Ascending aorta (tissue), 2 donors: ENCODE measurements around the gene RAD51AP1. TPM values are rescaled to one million over a fixed set of nuclear protein-coding genes. Genes with fewer than 3 reads are reported as not detected.

Experiments
- DNase-seq, 2 donors: peaks; one replicate each; pipeline ENCODE4 v3.0.0-alpha.2; 2019; ENCODE audit warnings: low spot score in 2 of 2
- H3K27ac ChIP-seq, 2 donors: fragments of 200-600 bp; sonication (generic); one replicate each; pipeline ENCODE4 v1.5.1; 2016 to 2017; ENCODE audit warnings: mild to moderate bottlenecking in 1 of 2
- H3K27me3 ChIP-seq: fragments of 200-600 bp; sonication (generic); one replicate; pipeline ENCODE4 v1.5.1; 2017
- H3K36me3 ChIP-seq, 2 donors: fragments of 200-600 bp; sonication (generic); one replicate each; pipeline ENCODE4 v1.5.1; 2016
- H3K4me1 ChIP-seq, 2 donors: fragments of 200-600 bp; sonication (generic); one replicate each; pipeline ENCODE4 v1.5.1; 2016 to 2017; ENCODE audit warnings: mild to moderate bottlenecking in 1 of 2
- H3K4me3 ChIP-seq, 2 donors: fragments of 200-600 bp; sonication (generic); one replicate each; pipeline ENCODE4 v1.5.1; 2016 to 2017; ENCODE audit warnings: mild to moderate bottlenecking in 1 of 2
- H3K9me3 ChIP-seq, 2 donors: fragments of 200-600 bp; sonication (generic); one replicate each; pipeline ENCODE4 v1.5.1; 2016
- intact Hi-C: fragments of 100-400 bp; cut with DNase I; formaldehyde crosslinking; loops from one replicate; pipeline ENCODE4 v1.15.1; 2023
- total RNA-seq: library from RNA; depleted of rRNA; stranded (reverse); fragments of >200 nt; gene quantifications from one replicate; pipeline ENCODE4 v1.1.0, GENCODE V29; 2016
- TF ChIP-seq, protein P1 (sequence below), 3 experiments: fragments of 200-600 bp in 2 of 3; fragments of 450-650 bp in 1 of 3; sonication (generic) in 2 of 3; IDR thresholded peaks; one replicate each; pipeline ENCODE4 v1.5.1; 2016 to 2019; ENCODE audit warnings: antibody characterized with exemption in 3 of 3, mild to moderate bottlenecking in 1 of 3, moderate library complexity in 1 of 3

Gene RAD51AP1
- total RNA-seq, 1 donor from 2014 or later: not detected

DNA sequence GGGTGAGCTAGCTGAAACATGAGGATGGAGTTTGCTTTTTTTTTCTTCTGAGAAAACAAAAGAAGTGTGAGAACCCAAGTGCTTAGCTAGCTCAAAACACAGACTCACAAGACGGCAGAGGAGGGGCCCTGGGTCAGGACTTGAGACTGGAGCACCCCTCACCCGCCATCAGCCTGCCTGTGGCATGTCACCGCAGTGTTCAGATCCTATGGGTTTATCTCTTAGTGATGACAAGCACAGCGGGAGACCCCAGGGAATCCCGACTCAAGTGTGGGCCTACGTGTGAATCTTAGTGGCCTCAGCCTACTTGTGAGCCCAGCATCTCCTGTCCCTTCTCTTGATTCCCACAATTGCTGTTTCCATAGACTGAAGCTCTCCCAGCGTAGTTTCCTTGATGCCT, 46.2 kb downstream of the RAD51AP1 start:
- no peaks in the 10 kb centered on the region for H3K27me3 ChIP-seq
- no peaks in the 10 kb centered on the region for H3K9me3 ChIP-seq
- no peak for DNase-seq
- no peak overlapping the region for H3K27ac ChIP-seq
- intact Hi-C loops: no loop called here
- H3K36me3 ChIP-seq: no peaks in the 10 kb centered on the region
- no peak overlapping the region for H3K4me3 ChIP-seq
- TF ChIP-seq, protein P1, sequence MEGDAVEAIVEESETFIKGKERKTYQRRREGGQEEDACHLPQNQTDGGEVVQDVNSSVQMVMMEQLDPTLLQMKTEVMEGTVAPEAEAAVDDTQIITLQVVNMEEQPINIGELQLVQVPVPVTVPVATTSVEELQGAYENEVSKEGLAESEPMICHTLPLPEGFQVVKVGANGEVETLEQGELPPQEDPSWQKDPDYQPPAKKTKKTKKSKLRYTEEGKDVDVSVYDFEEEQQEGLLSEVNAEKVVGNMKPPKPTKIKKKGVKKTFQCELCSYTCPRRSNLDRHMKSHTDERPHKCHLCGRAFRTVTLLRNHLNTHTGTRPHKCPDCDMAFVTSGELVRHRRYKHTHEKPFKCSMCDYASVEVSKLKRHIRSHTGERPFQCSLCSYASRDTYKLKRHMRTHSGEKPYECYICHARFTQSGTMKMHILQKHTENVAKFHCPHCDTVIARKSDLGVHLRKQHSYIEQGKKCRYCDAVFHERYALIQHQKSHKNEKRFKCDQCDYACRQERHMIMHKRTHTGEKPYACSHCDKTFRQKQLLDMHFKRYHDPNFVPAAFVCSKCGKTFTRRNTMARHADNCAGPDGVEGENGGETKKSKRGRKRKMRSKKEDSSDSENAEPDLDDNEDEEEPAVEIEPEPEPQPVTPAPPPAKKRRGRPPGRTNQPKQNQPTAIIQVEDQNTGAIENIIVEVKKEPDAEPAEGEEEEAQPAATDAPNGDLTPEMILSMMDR (IDR thresholded peaks at IDR 0.05): no peak
- no peaks in the 10 kb centered on the region for H3K4me1 ChIP-seq

DNA sequence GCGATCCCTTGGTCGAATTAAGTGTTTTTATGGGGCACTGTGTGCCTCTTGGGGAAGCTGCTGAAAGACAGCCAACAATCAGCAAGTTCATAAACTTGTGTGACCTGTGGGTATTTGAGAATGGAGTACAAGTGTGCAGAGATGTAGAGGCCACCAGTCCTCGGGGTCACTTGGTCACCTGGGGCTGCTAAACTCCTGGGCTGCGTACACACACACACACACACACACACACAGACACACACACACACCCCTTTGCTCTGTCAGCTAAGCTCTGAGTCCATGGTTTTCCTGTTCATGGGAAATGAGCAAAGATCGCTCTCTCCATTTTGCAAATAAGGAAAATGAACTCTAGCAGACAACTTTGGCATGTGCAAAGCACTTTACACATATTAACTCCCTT, 47.8 kb downstream of the RAD51AP1 start:
- TF ChIP-seq, protein P1 (IDR thresholded peaks at IDR 0.05): no peak
- H3K27me3 ChIP-seq: no peaks in the 10 kb centered on the region
- no peak for DNase-seq
- H3K36me3 ChIP-seq: no peaks in the 10 kb centered on the region
- H3K27ac ChIP-seq: no peak overlapping the region
- intact Hi-C loops: no loop called here
- H3K4me1 ChIP-seq: no peaks in the 10 kb centered on the region
- no peak overlapping the region for H3K4me3 ChIP-seq
- H3K9me3 ChIP-seq: no peaks in the 10 kb centered on the region

DNA sequence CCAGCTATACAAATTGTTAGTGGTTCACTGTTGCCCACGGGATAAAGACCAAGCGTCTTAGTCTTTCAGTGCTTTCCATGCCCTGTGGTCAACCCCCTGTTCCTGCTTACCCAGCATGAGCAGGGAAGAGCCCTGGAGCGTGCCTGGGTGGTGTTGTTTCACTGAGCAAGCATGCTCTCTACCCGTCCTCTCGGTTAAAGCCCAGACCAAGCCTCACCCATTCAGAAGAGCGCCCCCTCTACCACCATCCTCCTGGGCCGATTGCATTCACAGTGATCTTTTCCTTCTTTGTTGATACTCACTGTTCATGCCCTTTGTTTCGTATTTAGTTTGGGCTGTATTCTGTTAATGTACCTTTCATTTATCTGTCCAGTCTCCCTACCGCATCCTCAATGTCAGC, 48.4 kb downstream of the RAD51AP1 start:
- Histone ChIP-seq H3K36me3 (no peaks in the 10 kb centered on the region), H3K27me3 (no peaks in the 10 kb centered on the region), H3K4me3 (no peak overlapping the region), H3K9me3 (no peaks in the 10 kb centered on the region), H3K27ac (no peak overlapping the region), H3K4me1 (no peaks in the 10 kb centered on the region)
- DNase-seq: no peak
- TF ChIP-seq, protein P1 (IDR thresholded peaks at IDR 0.05): no peak
- intact Hi-C loops: no loop called here

DNA sequence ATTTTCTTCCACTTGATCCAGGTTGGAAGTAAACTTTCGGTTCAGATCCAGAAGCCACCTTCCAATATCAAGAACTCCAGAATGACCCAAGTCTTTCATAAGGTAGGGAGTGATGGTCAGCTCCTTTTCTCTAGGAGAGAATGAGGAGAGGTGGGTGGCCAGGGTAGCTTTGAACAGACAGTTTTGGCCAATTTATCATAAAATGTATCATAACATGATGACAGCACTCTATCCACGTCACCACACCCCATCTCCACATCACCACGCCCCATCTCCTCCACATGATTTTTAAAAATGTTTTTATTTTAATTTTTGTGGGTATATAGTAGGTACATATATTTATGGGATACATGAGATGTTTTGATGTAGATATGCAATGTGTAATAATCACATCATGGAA, 50.2 kb downstream of the RAD51AP1 start:
- Histone ChIP-seq H3K9me3 (no peaks in the 10 kb centered on the region), H3K4me3 (no peak overlapping the region), H3K27ac (no peak overlapping the region), H3K27me3 (no peaks in the 10 kb centered on the region), H3K4me1 (no peaks in the 10 kb centered on the region), H3K36me3 (no peaks in the 10 kb centered on the region)
- TF ChIP-seq, protein P1 (IDR thresholded peaks at IDR 0.05): no peak
- intact Hi-C loops: no loop called here
- DNase-seq: no peak

DNA sequence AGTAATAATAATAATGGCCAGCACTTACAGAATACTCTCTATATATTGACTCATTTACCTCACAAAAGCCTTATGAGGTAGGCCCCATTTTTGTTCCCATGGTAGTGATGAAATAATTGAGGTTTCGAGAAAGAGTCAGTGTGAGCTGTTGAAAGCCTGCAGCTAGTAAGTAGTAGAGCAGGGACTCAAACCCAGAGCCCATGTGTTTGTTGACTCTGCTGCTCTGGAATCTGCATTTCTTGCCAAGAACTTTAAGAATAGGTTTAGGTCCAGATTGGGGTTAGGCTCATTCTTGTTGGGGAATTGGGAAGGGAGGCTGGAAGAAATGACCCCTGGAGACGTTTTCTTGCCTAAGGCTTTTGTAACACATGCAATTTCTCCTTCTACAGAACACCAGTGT, 51.3 kb downstream of the RAD51AP1 start:
- no peaks in the 10 kb centered on the region for H3K9me3 ChIP-seq
- H3K27me3 ChIP-seq: no peaks in the 10 kb centered on the region
- no peak for DNase-seq
- no peak overlapping the region for H3K4me3 ChIP-seq
- TF ChIP-seq, protein P1 (IDR thresholded peaks at IDR 0.05): no peak
- no peaks in the 10 kb centered on the region for H3K36me3 ChIP-seq
- intact Hi-C loops: no loop called here
- H3K4me1 ChIP-seq: no peaks in the 10 kb centered on the region
- no peak overlapping the region for H3K27ac ChIP-seq

DNA sequence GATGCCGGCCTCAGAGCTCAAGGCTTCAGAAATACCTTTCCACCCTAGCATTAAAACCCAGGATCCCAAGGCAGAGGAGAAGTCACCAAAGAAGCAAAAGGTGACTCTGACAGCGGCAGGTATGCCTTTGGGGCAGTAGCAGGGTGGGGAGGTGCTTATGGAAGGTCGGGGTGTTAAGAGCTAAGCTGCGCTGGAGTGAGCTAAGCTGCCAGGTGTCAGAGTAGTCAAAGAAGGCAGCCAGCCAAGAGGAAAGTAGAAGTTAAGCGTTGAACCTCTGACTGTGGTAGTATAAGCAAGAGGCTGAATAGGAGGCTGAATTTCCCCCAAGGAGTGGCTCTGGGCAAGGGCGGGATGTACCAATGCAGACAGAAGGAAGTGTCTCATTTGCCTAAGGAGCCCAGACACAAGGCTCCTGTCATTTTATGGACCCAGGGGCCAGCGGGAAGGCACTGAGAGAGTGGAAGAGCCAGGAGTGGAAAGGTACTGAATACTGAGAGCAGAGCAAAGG, 52.5 kb downstream of the RAD51AP1 start:
- Histone ChIP-seq H3K27me3 (no peaks in the 10 kb centered on the region), H3K4me3 (no peak overlapping the region), H3K4me1 (no peaks in the 10 kb centered on the region), H3K27ac (no peak overlapping the region), H3K36me3 (no peaks in the 10 kb centered on the region), H3K9me3 (no peaks in the 10 kb centered on the region)
- DNase-seq: no peak
- intact Hi-C loops: no loop called here
- TF ChIP-seq, protein P1 (IDR thresholded peaks at IDR 0.05): no peak
